ENCODE results near the gene MARCO. TPM values are rescaled to one million over a fixed set of nuclear protein-coding genes. Genes with fewer than 3 reads are reported as not detected.
A peak's percentile ranks its signal among the peaks of the same experiment; 100 is the strongest.
"Not testable (repeated sequence)": the region's sequence is repeated elsewhere in the genome, so short reads cannot be mapped to it uniquely, and the experiment has no call there.

The MARCO gene
- polyA plus RNA-seq, 4 donors = 0.22 to 6.2 TPM; not detected in 2

- DNase-seq (ENCODE audit: low read depth in 4 of 4, low spot score in 3 of 4) = no peak
Measured at GRCh38 chr2:118994172-118994700, 52.2 kb downstream of the MARCO start.

GRCh38 chr2:118994778-118995177, 52.8 kb downstream of the MARCO start:
- no peak for DNase-seq (ENCODE audit: low read depth in 4 of 4, low spot score in 3 of 4)

GRCh38 chr2:119003856-119004255, 61.9 kb downstream of the MARCO start:
- not testable (repeated sequence) for DNase-seq (ENCODE audit: low read depth in 4 of 4, low spot score in 3 of 4)

GRCh38 chr2:119004602-119005001, 62.6 kb downstream of the MARCO start:
- no peak for DNase-seq (ENCODE audit: low read depth in 4 of 4, low spot score in 3 of 4)

GRCh38 chr2:119005051-119005450, 63.1 kb downstream of the MARCO start:
- no peak for DNase-seq (ENCODE audit: low read depth in 4 of 4, low spot score in 3 of 4)

GRCh38 chr2:119005555-119005954, 63.6 kb downstream of the MARCO start:
- DNase-seq (ENCODE audit: low read depth in 4 of 4, low spot score in 3 of 4) = no peak

GRCh38 chr2:119006441-119006840, 64.4 kb downstream of the MARCO start:
- no peak for DNase-seq (ENCODE audit: low read depth in 4 of 4, low spot score in 3 of 4)

GRCh38 chr2:119008108-119008507, 66.1 kb downstream of the MARCO start:
- DNase-seq (ENCODE audit: low read depth in 4 of 4, low spot score in 3 of 4) = no peak

GRCh38 chr2:119009110-119009509, 67.1 kb downstream of the MARCO start:
- no peak for DNase-seq (ENCODE audit: low read depth in 4 of 4, low spot score in 3 of 4)

GRCh38 chr2:119010336-119010735, 68.3 kb downstream of the MARCO start:
- DNase-seq (ENCODE audit: low read depth in 4 of 4, low spot score in 3 of 4) = no peak

- peak in 1 of 4 donors; percentile 8 for DNase-seq (ENCODE audit: low read depth in 4 of 4, low spot score in 3 of 4)
Measured at GRCh38 chr2:119011162-119011909, 69.3 kb downstream of the MARCO start.

GRCh38 chr2:119011910-119012209, 69.9 kb downstream of the MARCO start:
- DNase-seq (ENCODE audit: low read depth in 4 of 4, low spot score in 3 of 4) = no peak

- DNase-seq (ENCODE audit: low read depth in 4 of 4, low spot score in 3 of 4) = no peak
Measured at GRCh38 chr2:119012345-119013301, 70.6 kb downstream of the MARCO start.

- no peak for DNase-seq (ENCODE audit: low read depth in 4 of 4, low spot score in 3 of 4)
Measured at GRCh38 chr2:119013671-119014070, 71.7 kb downstream of the MARCO start.

- no peak for DNase-seq (ENCODE audit: low read depth in 4 of 4, low spot score in 3 of 4)
Measured at GRCh38 chr2:119015845-119016244, 73.9 kb downstream of the MARCO start.

GRCh38 chr2:119019521-119019920, 77.5 kb downstream of the MARCO start:
- no peak for DNase-seq (ENCODE audit: low read depth in 4 of 4, low spot score in 3 of 4)

- DNase-seq (ENCODE audit: low read depth in 4 of 4, low spot score in 3 of 4) = no peak
Measured at GRCh38 chr2:119022678-119023077, 80.7 kb downstream of the MARCO start.

GRCh38 chr2:119023534-119023933, 81.5 kb downstream of the MARCO start:
- no peak for DNase-seq (ENCODE audit: low read depth in 4 of 4, low spot score in 3 of 4)

GRCh38 chr2:119024152-119024551, 82.2 kb downstream of the MARCO start:
- no peak for DNase-seq (ENCODE audit: low read depth in 4 of 4, low spot score in 3 of 4)

- DNase-seq (ENCODE audit: low read depth in 4 of 4, low spot score in 3 of 4) = no peak
Measured at GRCh38 chr2:119024568-119024967, 82.6 kb downstream of the MARCO start.

- no peak for DNase-seq (ENCODE audit: low read depth in 4 of 4, low spot score in 3 of 4)
Measured at GRCh38 chr2:119025013-119025412, 83.0 kb downstream of the MARCO start.

Measured in left renal pelvis (tissue), 4 donors.